Parathyroid adenoma (tissue), 2 donors: ENCODE results near the gene TMC7.
"Not testable (repeated sequence)": the region's sequence is repeated elsewhere in the genome, so short reads cannot be mapped to it uniquely, and the experiment has no call there.

ENCODE experiments used
- H2AFZ ChIP-seq: fragments of 300-600 bp; sonication (generic); one replicate; pipeline ENCODE4 v1.7.0; 2017; ENCODE audit warnings: antibody characterized with exemption, mild to moderate bottlenecking
- H3K27ac ChIP-seq: fragments of 300-600 bp; sonication (generic); one replicate; pipeline ENCODE4 v1.7.0; 2017
- H3K27me3 ChIP-seq: fragments of 300-600 bp; sonication (generic); one replicate; pipeline ENCODE4 v1.7.0; 2017; ENCODE audit warnings: low read length; ENCODE audit not compliant: control insufficient read depth, insufficient read depth
- H3K36me3 ChIP-seq: fragments of 300-600 bp; sonication (generic); one replicate; pipeline ENCODE4 v1.7.0; 2017; ENCODE audit warnings: low read length; ENCODE audit not compliant: control insufficient read depth, insufficient read depth
- H3K4me1 ChIP-seq: fragments of 300-600 bp; sonication (generic); one replicate; pipeline ENCODE4 v1.7.0; 2017; ENCODE audit warnings: control low read depth
- H3K4me2 ChIP-seq: fragments of 300-600 bp; sonication (generic); one replicate; pipeline ENCODE4 v1.7.0; 2017; ENCODE audit warnings: low read length
- H3K4me3 ChIP-seq: fragments of 300-600 bp; sonication (generic); one replicate; pipeline ENCODE4 v1.7.0; 2017; ENCODE audit warnings: low read depth, low read length
- H3K79me2 ChIP-seq: fragments of 300-600 bp; sonication (generic); one replicate; pipeline ENCODE4 v1.7.0; 2017; ENCODE audit warnings: control low read depth
- H3K9ac ChIP-seq: fragments of 300-600 bp; sonication (generic); one replicate; pipeline ENCODE4 v1.7.0; 2017; ENCODE audit warnings: mild to moderate bottlenecking
- H3K9me3 ChIP-seq: fragments of 300-600 bp; sonication (generic); one replicate; pipeline ENCODE4 v1.7.0; 2017; ENCODE audit warnings: low read length; ENCODE audit not compliant: control insufficient read depth
- TF ChIP-seq, protein P1 (sequence below): fragments of 300-600 bp; sonication (generic); IDR thresholded peaks from one replicate; pipeline ENCODE4 v1.7.0; 2017; ENCODE audit warnings: antibody characterized with exemption, mild to moderate bottlenecking
- donor health status: primary hyperparathyroidism.

TMC7 gene

DNA sequence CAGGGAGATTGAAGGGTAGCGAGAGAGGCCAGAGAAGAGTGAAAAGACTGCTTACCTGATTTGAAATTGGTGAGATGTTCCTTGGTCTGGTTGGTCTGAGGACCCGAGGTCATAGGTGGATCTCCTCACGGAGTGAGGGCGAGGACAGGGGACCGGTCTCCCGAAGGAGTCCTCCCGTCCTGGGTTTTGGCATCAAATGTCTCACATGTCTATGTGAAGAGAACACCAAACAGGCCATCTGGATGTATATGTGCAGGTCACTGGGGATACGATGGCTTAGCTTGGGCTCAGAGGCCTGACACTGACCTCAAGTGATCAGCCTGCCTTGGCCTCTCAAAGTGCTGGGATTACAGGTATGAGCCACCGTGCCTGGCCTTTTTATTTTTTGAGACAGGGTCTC, 13.3 kb downstream of the TMC7 start:
- not testable (repeated sequence) for H3K79me2 ChIP-seq, H2AFZ ChIP-seq, H3K4me1 ChIP-seq, H3K4me3 ChIP-seq, H3K27ac ChIP-seq, H3K4me2 ChIP-seq, H3K9ac ChIP-seq, H3K27me3 ChIP-seq, H3K36me3 ChIP-seq, H3K9me3 ChIP-seq

DNA sequence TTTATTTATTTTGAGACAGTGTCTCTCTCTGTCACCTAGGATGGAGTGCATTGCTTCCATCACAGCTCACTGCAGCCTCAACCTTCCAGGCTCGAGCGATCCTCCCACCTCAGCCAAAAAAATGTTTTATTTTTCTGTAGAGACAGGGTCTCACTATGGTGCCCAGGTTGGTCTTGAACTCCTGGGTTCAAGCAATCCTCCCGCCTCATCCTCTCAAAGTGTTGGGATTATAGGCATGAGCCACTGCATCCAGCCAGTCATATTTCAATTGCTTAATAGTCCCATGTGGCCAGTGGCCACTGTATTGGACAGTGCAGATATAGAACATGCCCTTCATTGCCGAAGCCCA, 15.3 kb downstream of the TMC7 start:
- H3K36me3 ChIP-seq: no peaks in the 10 kb centered on the region
- H3K27me3 ChIP-seq: no peaks in the 10 kb centered on the region
- TF ChIP-seq, protein P1, sequence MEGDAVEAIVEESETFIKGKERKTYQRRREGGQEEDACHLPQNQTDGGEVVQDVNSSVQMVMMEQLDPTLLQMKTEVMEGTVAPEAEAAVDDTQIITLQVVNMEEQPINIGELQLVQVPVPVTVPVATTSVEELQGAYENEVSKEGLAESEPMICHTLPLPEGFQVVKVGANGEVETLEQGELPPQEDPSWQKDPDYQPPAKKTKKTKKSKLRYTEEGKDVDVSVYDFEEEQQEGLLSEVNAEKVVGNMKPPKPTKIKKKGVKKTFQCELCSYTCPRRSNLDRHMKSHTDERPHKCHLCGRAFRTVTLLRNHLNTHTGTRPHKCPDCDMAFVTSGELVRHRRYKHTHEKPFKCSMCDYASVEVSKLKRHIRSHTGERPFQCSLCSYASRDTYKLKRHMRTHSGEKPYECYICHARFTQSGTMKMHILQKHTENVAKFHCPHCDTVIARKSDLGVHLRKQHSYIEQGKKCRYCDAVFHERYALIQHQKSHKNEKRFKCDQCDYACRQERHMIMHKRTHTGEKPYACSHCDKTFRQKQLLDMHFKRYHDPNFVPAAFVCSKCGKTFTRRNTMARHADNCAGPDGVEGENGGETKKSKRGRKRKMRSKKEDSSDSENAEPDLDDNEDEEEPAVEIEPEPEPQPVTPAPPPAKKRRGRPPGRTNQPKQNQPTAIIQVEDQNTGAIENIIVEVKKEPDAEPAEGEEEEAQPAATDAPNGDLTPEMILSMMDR: no peak
- no peak overlapping the region for H3K4me2 ChIP-seq
- no peaks in the 10 kb centered on the region for H3K4me1 ChIP-seq
- H3K79me2 ChIP-seq: no peaks in the 10 kb centered on the region
- no peak overlapping the region for H3K4me3 ChIP-seq
- H3K9ac ChIP-seq: no peak overlapping the region
- H2AFZ ChIP-seq: no peak overlapping the region
- H3K9me3 ChIP-seq: no peaks in the 10 kb centered on the region
- no peak overlapping the region for H3K27ac ChIP-seq

DNA sequence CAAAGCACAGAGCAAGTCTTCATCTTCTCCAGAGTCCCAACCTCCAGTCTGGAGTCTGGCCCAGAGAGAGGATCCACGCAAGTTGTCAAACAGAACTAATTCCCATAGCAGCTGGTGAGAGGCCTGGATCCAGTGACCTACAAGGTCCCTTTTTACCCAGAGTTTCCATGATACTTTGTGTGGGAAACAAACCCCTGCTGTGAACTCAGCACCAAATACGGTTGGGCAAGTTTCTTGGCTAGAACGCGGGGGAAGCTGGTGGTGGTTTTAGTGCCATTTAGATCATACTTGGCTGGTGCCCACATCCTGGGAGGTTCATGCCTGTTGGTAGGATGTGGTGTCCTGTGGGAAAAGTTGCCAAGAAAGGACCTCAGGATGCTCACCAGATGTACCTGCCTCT, 18.1 kb downstream of the TMC7 start:
- Histone ChIP-seq H3K9me3 (no peaks in the 10 kb centered on the region), H3K4me3 (no peak overlapping the region), H3K9ac (no peak overlapping the region), H3K36me3 (no peaks in the 10 kb centered on the region), H3K27ac (no peak overlapping the region), H3K27me3 (no peaks in the 10 kb centered on the region), H3K79me2 (no peaks in the 10 kb centered on the region), H3K4me2 (no peak overlapping the region), H3K4me1 (no peaks in the 10 kb centered on the region), H2AFZ (no peak overlapping the region)
- TF ChIP-seq, protein P1: no peak

DNA sequence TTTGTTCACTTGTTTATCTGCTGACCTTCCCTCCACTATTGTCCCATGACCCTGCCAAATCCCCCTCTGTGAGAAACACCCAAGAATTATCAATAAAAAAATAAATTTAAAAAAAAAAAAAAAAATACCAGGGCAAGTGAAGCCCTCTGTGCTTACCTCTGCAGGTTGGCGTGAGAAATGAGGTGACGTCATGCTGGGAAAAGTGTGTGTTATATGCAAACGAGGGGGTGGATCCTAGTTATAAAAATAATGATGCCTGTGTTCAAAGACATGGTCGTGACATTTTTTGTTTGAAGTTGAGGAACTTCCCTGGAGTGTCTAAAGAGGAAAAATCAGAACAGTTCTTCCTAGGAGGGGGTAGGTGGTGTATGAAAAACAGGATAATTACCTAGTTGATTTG, 20.2 kb downstream of the TMC7 start:
- TF ChIP-seq, protein P1: no peak

DNA sequence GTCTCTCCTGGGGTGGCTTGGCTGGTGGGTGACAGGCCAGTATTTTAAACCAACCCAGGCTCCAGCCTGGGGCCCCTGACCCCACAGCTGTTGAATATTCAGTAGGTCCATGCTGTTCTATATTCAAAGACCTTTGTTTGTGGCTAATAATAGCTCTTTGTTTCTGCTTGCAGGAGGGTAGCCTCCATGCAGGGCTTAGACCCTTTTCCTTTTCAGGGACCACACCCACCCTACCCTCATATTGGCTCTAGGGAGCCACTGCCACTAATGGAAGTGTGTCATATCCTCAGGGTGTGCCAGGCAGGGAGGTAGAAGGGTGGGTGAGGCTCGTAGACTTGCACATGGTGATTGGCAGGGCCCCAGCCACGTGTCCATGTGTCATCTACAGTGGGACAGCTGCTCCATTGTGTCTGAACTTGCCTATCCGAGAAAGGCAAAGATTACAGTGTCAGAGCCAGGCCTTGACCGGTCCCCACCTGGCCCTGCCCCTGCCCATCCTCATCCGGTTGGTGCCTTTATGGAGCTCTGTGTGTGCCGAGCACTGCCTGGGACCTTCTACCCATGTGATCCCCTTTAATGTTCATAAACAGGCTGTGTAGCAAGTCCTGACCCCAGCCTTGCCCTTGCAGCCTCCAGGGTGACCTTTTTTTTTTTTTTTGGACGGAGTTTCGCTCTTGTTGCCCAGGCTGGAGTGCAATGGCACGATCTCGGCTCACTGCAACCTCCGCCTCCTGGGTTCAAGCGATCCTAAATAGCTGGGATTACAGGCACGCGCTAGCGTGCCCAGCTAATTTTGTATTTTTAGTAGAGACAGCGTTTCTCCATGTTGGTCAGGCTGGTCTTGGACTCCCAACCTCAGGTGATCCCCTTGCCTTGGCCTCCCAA, 22.1 kb downstream of the TMC7 start:
- H3K79me2 ChIP-seq: no peaks in the 10 kb centered on the region
- no peak overlapping the region for H3K27ac ChIP-seq

More for the DNA sequence above, 20.2 kb downstream of the TMC7 start:
- Histone ChIP-seq H3K79me2 (no peaks in the 10 kb centered on the region), H3K36me3 (no peaks in the 10 kb centered on the region), H3K9ac (no peak overlapping the region), H3K27me3 (no peaks in the 10 kb centered on the region), H3K4me3 (no peak overlapping the region), H3K4me2 (no peak overlapping the region), H3K4me1 (no peaks in the 10 kb centered on the region), H3K9me3 (no peaks in the 10 kb centered on the region), H3K27ac (no peak overlapping the region), H2AFZ (no peak overlapping the region)

More for the DNA sequence above, 22.1 kb downstream of the TMC7 start:
- no peak overlapping the region for H3K9ac ChIP-seq
- no peak overlapping the region for H2AFZ ChIP-seq
- H3K4me1 ChIP-seq: no peaks in the 10 kb centered on the region
- H3K4me3 ChIP-seq: no peak overlapping the region
- H3K4me2 ChIP-seq: no peak overlapping the region
- no peaks in the 10 kb centered on the region for H3K9me3 ChIP-seq
- H3K27me3 ChIP-seq: no peaks in the 10 kb centered on the region
- TF ChIP-seq, protein P1: no peak
- H3K36me3 ChIP-seq: no peaks in the 10 kb centered on the region
